ENCODE data around the gene PEX5.

PEX5 gene

GRCh38 chr12:7154042-7154441, 35.4 kb upstream of the PEX5 start:
- no peak for TF ChIP-seq CTCF (IDR thresholded peaks at IDR 0.05; ENCODE audit: borderline replicate concordance, insufficient read depth, low read depth, low read length)
- H3K4me3 ChIP-seq (ENCODE audit: low read depth, low read length): no peak overlapping the region

GRCh38 chr12:7154901-7155470, 34.5 kb upstream of the PEX5 start:
- H3K4me3 ChIP-seq (ENCODE audit: low read depth, low read length): no peak overlapping the region
- TF ChIP-seq CTCF (IDR thresholded peaks at IDR 0.05; ENCODE audit: borderline replicate concordance, insufficient read depth, low read depth, low read length): no peak

- TF ChIP-seq CTCF (IDR thresholded peaks at IDR 0.05; ENCODE audit: borderline replicate concordance, insufficient read depth, low read depth, low read length): no peak
- H3K4me3 ChIP-seq (ENCODE audit: low read depth, low read length): no peak overlapping the region
Observed at GRCh38 chr12:7155471-7156034, 33.9 kb upstream of the PEX5 start.

- no peak overlapping the region for H3K4me3 ChIP-seq (ENCODE audit: low read depth, low read length)
- no peak for TF ChIP-seq CTCF (IDR thresholded peaks at IDR 0.05; ENCODE audit: borderline replicate concordance, insufficient read depth, low read depth, low read length)
Observed at GRCh38 chr12:7156259-7157197, 33.0 kb upstream of the PEX5 start.

GRCh38 chr12:7157391-7157790, 32.1 kb upstream of the PEX5 start:
- no peak overlapping the region for H3K4me3 ChIP-seq (ENCODE audit: low read depth, low read length)
- no peak for TF ChIP-seq CTCF (IDR thresholded peaks at IDR 0.05; ENCODE audit: borderline replicate concordance, insufficient read depth, low read depth, low read length)

- no peak for TF ChIP-seq CTCF (IDR thresholded peaks at IDR 0.05; ENCODE audit: borderline replicate concordance, insufficient read depth, low read depth, low read length)
- H3K4me3 ChIP-seq (ENCODE audit: low read depth, low read length): no peak overlapping the region
Observed at GRCh38 chr12:7158781-7159609, 30.5 kb upstream of the PEX5 start.

Measured in GM12875 (cell line).